Lung (tissue), 12 donors: ENCODE results near the gene LITAF. TPM values are rescaled to one million over a fixed set of nuclear protein-coding genes. Genes with fewer than 3 reads are reported as not detected.

Experiments
- ATAC-seq: fragments of 200-7000 bp; cut with Tn5 transposase; one replicate; pipeline ENCODE4 v1.9.1; 2020; ENCODE audit warnings: moderate number of reproducible peaks; ENCODE audit not compliant: insufficient read depth, low FRiP score
- DNase-seq, 3 donors: peaks; one replicate each; pipeline ENCODE4 v3.0.0-alpha.2; 2013 to 2017
- H3K27ac ChIP-seq, 2 donors: one replicate each; pipeline ENCODE4 v1.5.1; 2013; ENCODE audit warnings: mild to moderate bottlenecking in 2 of 2, moderate library complexity in 2 of 2, control low read depth in 1 of 2, inconsistent platforms in 1 of 2, low read depth in 1 of 2, low read length in 1 of 2
- H3K27me3 ChIP-seq, 3 donors: one replicate each; pipeline ENCODE4 v1.5.1; 2013; ENCODE audit warnings: low read length in 2 of 3; ENCODE audit not compliant: control insufficient read depth in 3 of 3, insufficient read depth in 3 of 3
- H3K36me3 ChIP-seq, 4 donors: one replicate each; pipeline ENCODE4 v1.5.1; 2013; ENCODE audit warnings: low read length in 4 of 4, mild to moderate bottlenecking in 1 of 4, moderate library complexity in 1 of 4; ENCODE audit not compliant: control insufficient read depth in 4 of 4, insufficient read depth in 4 of 4
- H3K4me1 ChIP-seq, 5 donors: one replicate each; pipeline ENCODE4 v1.5.1; 2013; ENCODE audit warnings: low read length in 5 of 5, mild to moderate bottlenecking in 2 of 5, moderate library complexity in 1 of 5; ENCODE audit not compliant: control insufficient read depth in 5 of 5, insufficient read depth in 5 of 5
- H3K4me3 ChIP-seq: one replicate; pipeline ENCODE4 v1.5.1; 2013; ENCODE audit warnings: mild to moderate bottlenecking, control low read depth, moderate library complexity
- H3K9ac ChIP-seq, 2 donors: one replicate each; pipeline ENCODE4 v1.5.1; 2013; ENCODE audit warnings: low read length in 2 of 2, control low read depth in 1 of 2; ENCODE audit not compliant: insufficient read depth in 1 of 2
- H3K9me3 ChIP-seq, 4 donors: one replicate each; pipeline ENCODE4 v1.5.1; 2013; ENCODE audit warnings: low read length in 3 of 4, mild to moderate bottlenecking in 1 of 4, moderate library complexity in 1 of 4; ENCODE audit not compliant: control insufficient read depth in 4 of 4, insufficient read depth in 3 of 4
- WGBS, 2 donors: extraction: QIAGEN DNeasy Blood & Tissue Kit; methylation state at CpG; one replicate each; pipeline ENCODE4 v1.1.7; 2013; 5-methylcytosine and 5-hydroxymethylcytosine counted together
- polyA plus RNA-seq, 2 donors: library from polyadenylated mRNA; stranded (reverse); fragments of 200-250 nt; gene quantifications; one replicate each; pipeline ENCODE4 v1.2.1, GENCODE V29; 2013
- total RNA-seq, 2 donors: library from RNA; depleted of rRNA in 1 of 2; stranded (reverse); fragments of >200 nt in 1 of 2; gene quantifications; one replicate each; pipeline ENCODE4 v1.2.1, GENCODE V29; 2014 to 2021
- TF ChIP-seq, protein P1 (sequence below): IDR thresholded peaks from 2 replicates; pipeline ENCODE4 v1.5.1; 2012; ENCODE audit warnings: mild to moderate bottlenecking; ENCODE audit errors: control extremely low read depth, extremely low read depth
- donor health status: control.
- donor health status: control.
- donor health status: Bipolar disorder and iron deficiency.
- donor health status: healthy.
- donor health status: DM: yes; HTN: yes; CAD: no.

Gene LITAF
- total and polyA plus RNA-seq, 4 donors = 66.4 to 406 (median 146) TPM

DNA sequence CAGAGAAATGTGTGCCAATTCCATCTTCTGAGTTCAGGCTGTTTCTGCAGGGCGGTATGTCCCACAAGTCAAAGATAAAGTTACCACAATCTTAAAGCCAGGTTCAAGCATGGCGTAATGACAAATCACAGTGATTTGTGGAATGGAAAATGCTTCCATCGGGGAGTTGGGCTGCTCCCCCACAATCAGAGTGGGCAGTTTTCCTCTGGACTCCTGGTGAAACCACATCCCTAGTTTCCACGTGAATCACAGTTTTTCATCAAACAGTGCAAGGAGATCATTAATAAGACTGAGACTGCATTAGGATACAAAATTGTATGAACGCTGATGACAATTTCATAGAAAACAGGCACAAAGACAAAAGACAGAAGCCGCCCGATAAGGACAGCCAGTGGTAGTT lies 3.6 kb downstream of the LITAF start:
- Histone ChIP-seq H3K9ac (peak overlapping the region in 1 of 2 donors; percentile 47), H3K4me3 (no peak overlapping the region), H3K27ac (no peak overlapping the region), H3K27me3 (no peaks in the 10 kb centered on the region), H3K9me3 (peaks cover 0 to 3% (median 0%) of the 10 kb centered on the region in 4 donors), H3K36me3 (no peaks in the 10 kb centered on the region), H3K4me1 (peaks cover 5 to 41% (median 14%) of the 10 kb centered on the region in 5 donors)
- no peak for ATAC-seq
- DNase-seq = no peak
- WGBS, 2 donors = 73 to 76% methylated on average over 7 of the region's 7 CpGs
- TF ChIP-seq, protein P1, sequence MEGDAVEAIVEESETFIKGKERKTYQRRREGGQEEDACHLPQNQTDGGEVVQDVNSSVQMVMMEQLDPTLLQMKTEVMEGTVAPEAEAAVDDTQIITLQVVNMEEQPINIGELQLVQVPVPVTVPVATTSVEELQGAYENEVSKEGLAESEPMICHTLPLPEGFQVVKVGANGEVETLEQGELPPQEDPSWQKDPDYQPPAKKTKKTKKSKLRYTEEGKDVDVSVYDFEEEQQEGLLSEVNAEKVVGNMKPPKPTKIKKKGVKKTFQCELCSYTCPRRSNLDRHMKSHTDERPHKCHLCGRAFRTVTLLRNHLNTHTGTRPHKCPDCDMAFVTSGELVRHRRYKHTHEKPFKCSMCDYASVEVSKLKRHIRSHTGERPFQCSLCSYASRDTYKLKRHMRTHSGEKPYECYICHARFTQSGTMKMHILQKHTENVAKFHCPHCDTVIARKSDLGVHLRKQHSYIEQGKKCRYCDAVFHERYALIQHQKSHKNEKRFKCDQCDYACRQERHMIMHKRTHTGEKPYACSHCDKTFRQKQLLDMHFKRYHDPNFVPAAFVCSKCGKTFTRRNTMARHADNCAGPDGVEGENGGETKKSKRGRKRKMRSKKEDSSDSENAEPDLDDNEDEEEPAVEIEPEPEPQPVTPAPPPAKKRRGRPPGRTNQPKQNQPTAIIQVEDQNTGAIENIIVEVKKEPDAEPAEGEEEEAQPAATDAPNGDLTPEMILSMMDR = no peak

DNA sequence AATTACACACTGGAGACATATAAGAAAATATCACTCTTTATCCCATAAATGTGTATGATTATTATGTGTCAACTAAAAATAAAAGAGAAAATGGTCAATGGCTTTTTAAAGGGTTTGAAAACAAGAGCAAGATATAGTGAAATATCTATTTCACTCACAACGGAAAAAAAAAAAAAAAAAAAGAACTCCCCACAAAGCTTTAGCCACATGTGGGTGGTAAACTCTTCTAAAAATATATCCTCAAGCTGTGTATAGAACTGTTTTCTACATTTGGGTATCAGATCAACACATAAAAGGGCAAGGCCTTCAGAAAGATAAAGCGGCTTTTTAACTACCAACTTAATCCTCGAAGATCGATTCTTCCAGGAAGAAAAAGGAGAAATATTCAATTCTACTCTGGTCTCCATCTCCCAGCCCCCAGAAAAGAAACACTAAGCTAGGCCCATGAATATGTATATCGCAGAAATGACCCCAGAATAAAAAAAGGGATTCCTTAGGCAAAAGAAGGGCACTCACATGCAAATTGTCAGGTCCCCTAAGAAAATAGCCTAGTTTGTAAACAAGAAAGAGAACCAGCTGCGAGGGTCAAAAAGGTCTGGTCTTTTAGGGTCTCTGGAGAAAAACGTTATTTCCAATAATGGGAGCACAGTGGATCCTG lies 4.4 kb downstream of the LITAF start:
- peaks cover 0 to 3% (median 0%) of the 10 kb centered on the region in 4 donors for H3K9me3 ChIP-seq
- peaks cover 4 to 34% (median 9%) of the 10 kb centered on the region in 5 donors for H3K4me1 ChIP-seq
- H3K27me3 ChIP-seq = no peaks in the 10 kb centered on the region
- H3K27ac ChIP-seq = no peak overlapping the region
- DNase-seq (no peak), ATAC-seq (no peak)
- H3K4me3 ChIP-seq = no peak overlapping the region
- H3K36me3 ChIP-seq = peaks cover 0 to 4% (median 0%) of the 10 kb centered on the region in 4 donors
- H3K9ac ChIP-seq = no peak overlapping the region
- TF ChIP-seq, protein P1 = no peak
- WGBS, 2 donors = 68 to 73% methylated on average over 7 of the region's 7 CpGs

DNA sequence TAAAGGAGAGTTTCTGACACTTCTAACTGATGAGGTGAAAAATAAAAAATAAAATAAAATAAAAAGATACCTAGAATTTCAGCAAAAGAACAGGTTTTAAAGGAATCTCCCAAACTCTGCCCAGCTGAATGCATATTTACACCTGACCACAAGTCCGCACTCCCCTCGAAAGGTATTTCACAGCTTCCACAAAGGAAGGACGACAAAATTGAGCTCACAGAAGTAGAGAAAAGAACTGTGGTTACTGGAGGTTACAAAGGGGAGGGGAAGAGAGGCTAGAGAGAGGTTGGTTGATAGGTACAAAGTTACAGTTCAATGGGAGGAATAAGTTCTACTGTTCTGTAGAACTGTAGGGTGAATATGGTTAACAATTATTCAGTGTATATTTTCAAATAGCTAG lies 5.0 kb downstream of the LITAF start:
- H3K4me1 ChIP-seq = peaks cover 4 to 33% (median 8%) of the 10 kb centered on the region in 5 donors
- 55 to 73% methylated on average over 3 of the region's 3 CpGs for WGBS, 2 donors

More for the DNA sequence above, 5.0 kb downstream of the LITAF start:
- Histone ChIP-seq H3K9me3 (peaks cover 0 to 3% (median 0%) of the 10 kb centered on the region in 4 donors), H3K36me3 (peaks cover 0 to 4% (median 0%) of the 10 kb centered on the region in 4 donors), H3K27me3 (no peaks in the 10 kb centered on the region), H3K4me3 (no peak overlapping the region), H3K27ac (no peak overlapping the region), H3K9ac (peak overlapping the region in 1 of 2 donors; percentile 20)
- ATAC-seq (no peak), DNase-seq (no peak)
- TF ChIP-seq, protein P1 = no peak
